ENCODE data around the gene TRIM65. TPM values are rescaled to one million over a fixed set of nuclear protein-coding genes. Genes with fewer than 3 reads are reported as not detected.

The TRIM65 gene
- total RNA-seq, 1 donor from 2014 or later = 15.4 TPM

DNA sequence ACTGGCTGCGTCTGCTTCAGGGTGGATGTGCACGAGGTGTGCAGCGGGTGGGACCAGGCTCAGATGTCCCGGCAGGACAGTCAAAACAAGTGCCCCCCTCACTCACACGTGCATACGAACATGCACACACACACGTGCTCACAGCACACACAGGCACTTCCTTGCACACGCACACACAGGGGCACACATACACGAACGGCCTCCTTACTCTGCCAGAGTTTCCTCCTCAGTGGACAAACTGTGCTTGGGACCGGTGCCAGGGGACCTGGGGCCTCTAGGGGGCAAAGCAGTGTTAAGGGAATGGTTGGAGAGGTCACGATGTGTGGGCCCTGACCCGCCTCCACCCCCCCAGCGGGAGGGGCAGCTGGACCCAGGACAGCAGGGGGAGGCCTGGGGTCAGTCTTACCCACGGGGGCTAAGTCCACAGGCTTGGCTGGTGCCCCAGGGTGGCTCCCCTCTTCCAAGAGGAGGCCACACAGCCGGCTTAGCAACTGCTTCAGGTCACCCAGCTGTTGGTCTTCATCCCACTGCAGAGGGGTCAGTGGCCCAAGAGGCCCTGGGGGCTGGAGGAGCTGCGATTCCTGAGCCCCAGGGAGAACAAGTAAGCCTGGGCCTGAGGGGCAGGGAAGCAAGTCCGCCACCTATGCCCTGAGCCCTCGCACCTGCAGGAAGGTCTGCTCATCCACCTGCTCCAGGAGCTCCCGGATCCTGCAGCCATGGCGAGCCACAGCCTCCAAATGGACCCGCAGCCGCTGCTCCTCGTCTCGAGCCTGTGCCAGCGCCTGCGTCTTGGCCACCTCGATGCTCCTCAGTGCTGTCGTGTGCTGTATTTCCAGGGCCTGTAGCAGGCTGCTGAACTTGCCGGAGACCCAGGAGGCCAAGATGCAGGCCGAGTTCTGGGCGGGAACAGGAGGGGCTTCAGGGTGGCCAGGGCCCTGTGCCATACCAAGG, 4.9 kb downstream of the TRIM65 start:
- Mint-ChIP-seq H3K4me1 (ENCODE audit: low read depth, unreplicated experiment) (peaks cover 11% of the 10 kb centered on the region), H3K4me3 (ENCODE audit: unreplicated experiment) (no peak overlapping the region)
- no peak overlapping the region for H2AFZ ChIP-seq (ENCODE audit: low read depth, low read length)

DNA sequence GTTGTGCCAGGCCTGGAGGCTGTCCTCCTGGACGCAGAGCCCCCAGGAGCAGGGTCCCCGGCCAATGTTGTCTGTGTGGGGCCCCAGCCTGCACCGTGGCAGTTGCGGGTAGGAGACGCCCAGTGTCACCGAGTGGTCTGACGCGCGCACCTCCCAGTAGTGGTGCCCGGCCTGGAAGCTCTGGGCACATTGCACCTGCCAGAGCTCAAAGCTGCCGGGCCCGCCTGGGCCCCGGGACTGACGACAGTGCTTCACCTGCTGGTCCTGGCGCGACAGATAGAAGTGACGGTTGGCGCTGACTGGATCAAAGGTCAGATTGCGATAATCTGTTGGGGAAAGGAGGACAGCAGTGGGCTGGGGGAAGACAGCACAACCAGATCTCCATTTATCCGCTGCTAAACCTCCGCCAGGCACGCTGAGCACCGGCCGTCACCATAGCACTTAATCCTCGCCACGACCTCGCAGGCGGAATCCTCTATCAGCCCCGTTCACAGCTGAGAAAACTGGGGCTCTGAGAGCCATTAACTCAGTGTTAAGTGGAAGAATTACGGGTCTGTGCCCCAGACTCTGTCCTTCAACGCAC, 5.6 kb downstream of the TRIM65 start:
- Mint-ChIP-seq H3K36me3 (ENCODE audit: low read depth, unreplicated experiment) (peaks cover 15% of the 10 kb centered on the region), H3K9me3 (ENCODE audit: unreplicated experiment) (no peaks in the 10 kb centered on the region), H3K27me3 (ENCODE audit: low read depth, unreplicated experiment) (no peaks in the 10 kb centered on the region), H3K27ac (ENCODE audit: unreplicated experiment) (no peak overlapping the region), H3K4me1 (ENCODE audit: low read depth, unreplicated experiment) (peaks cover 11% of the 10 kb centered on the region), H3K4me3 (ENCODE audit: unreplicated experiment) (no peak overlapping the region)
- peaks cover 4% of the 10 kb centered on the region for H3K36me3 ChIP-seq (ENCODE audit: insufficient read depth, low read length)
- H3K79me2 ChIP-seq (ENCODE audit: insufficient read depth, low read length) = peaks cover 19% of the 10 kb centered on the region
- no peak overlapping the region for H3K27ac ChIP-seq (ENCODE audit: low read depth, low read length)
- H3K4me3 ChIP-seq (ENCODE audit: insufficient read depth, low read depth, low read length) = no peak overlapping the region
- no peak for TF ChIP-seq EZH2 (IDR thresholded peaks at IDR 0.05; ENCODE audit: insufficient read depth, low read length)
- TF ChIP-seq, protein P1, sequence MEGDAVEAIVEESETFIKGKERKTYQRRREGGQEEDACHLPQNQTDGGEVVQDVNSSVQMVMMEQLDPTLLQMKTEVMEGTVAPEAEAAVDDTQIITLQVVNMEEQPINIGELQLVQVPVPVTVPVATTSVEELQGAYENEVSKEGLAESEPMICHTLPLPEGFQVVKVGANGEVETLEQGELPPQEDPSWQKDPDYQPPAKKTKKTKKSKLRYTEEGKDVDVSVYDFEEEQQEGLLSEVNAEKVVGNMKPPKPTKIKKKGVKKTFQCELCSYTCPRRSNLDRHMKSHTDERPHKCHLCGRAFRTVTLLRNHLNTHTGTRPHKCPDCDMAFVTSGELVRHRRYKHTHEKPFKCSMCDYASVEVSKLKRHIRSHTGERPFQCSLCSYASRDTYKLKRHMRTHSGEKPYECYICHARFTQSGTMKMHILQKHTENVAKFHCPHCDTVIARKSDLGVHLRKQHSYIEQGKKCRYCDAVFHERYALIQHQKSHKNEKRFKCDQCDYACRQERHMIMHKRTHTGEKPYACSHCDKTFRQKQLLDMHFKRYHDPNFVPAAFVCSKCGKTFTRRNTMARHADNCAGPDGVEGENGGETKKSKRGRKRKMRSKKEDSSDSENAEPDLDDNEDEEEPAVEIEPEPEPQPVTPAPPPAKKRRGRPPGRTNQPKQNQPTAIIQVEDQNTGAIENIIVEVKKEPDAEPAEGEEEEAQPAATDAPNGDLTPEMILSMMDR (IDR thresholded peaks at IDR 0.05; ENCODE audit: insufficient read depth, low read depth, low read length) = no peak
- no peak for FAIRE-seq
- H3K4me1 ChIP-seq (ENCODE audit: insufficient read depth, low read length) = peaks cover 9% of the 10 kb centered on the region
- DNase-seq (ENCODE audit: low read depth) = no peak
- peaks cover 23% of the 10 kb centered on the region for H4K20me1 ChIP-seq (ENCODE audit: insufficient read depth, low read length)
- H3K4me2 ChIP-seq (ENCODE audit: low read length) = no peak overlapping the region
- no peak overlapping the region for H2AFZ ChIP-seq (ENCODE audit: low read depth, low read length)
- no peaks in the 10 kb centered on the region for H3K9me3 ChIP-seq (ENCODE audit: insufficient read depth, low read depth, low read length)
- H3K27me3 ChIP-seq (ENCODE audit: insufficient read depth, low read length) = no peaks in the 10 kb centered on the region
- H3K9ac ChIP-seq (ENCODE audit: low read length) = no peak overlapping the region

More for the DNA sequence above, 4.9 kb downstream of the TRIM65 start:
- H3K79me2 ChIP-seq (ENCODE audit: insufficient read depth, low read length) = peaks cover 19% of the 10 kb centered on the region
- no peak overlapping the region for H3K4me3 ChIP-seq (ENCODE audit: insufficient read depth, low read depth, low read length)
- H3K27ac ChIP-seq (ENCODE audit: low read depth, low read length) = no peak overlapping the region
- Mint-ChIP-seq H3K27me3 (ENCODE audit: low read depth, unreplicated experiment) (no peaks in the 10 kb centered on the region), H3K27ac (ENCODE audit: unreplicated experiment) (no peak overlapping the region), H3K36me3 (ENCODE audit: low read depth, unreplicated experiment) (peaks cover 11% of the 10 kb centered on the region), H3K9me3 (ENCODE audit: unreplicated experiment) (no peaks in the 10 kb centered on the region)
- no peak overlapping the region for H3K4me2 ChIP-seq (ENCODE audit: low read length)
- peaks cover 4% of the 10 kb centered on the region for H3K36me3 ChIP-seq (ENCODE audit: insufficient read depth, low read length)
- no peak for DNase-seq (ENCODE audit: low read depth)
- no peak overlapping the region for H3K9ac ChIP-seq (ENCODE audit: low read length)
- peaks cover 23% of the 10 kb centered on the region for H4K20me1 ChIP-seq (ENCODE audit: insufficient read depth, low read length)
- no peak for FAIRE-seq
- TF ChIP-seq, protein P1 (IDR thresholded peaks at IDR 0.05; ENCODE audit: insufficient read depth, low read depth, low read length) = no peak
- TF ChIP-seq EZH2 (IDR thresholded peaks at IDR 0.05; ENCODE audit: insufficient read depth, low read length) = no peak
- H3K4me1 ChIP-seq (ENCODE audit: insufficient read depth, low read length) = peaks cover 9% of the 10 kb centered on the region
- no peaks in the 10 kb centered on the region for H3K9me3 ChIP-seq (ENCODE audit: insufficient read depth, low read depth, low read length)
- H3K27me3 ChIP-seq (ENCODE audit: insufficient read depth, low read length) = no peaks in the 10 kb centered on the region

All from astrocyte (in vitro differentiated cells and primary cell).